Stimulated activated naive CD4-positive, alpha-beta T cell (primary cell): ENCODE data around the gene CEBPZ.

Experiments
- DNase-seq, 6 experiments: peaks; one replicate each; lab custom pipeline; 2025; lab: John Stamatoyannopoulos, UW

CEBPZ gene

GRCh38 chr2:37180006-37180639 is 51.3 kb downstream of the CEBPZ start:
- no peak for DNase-seq

DNA sequence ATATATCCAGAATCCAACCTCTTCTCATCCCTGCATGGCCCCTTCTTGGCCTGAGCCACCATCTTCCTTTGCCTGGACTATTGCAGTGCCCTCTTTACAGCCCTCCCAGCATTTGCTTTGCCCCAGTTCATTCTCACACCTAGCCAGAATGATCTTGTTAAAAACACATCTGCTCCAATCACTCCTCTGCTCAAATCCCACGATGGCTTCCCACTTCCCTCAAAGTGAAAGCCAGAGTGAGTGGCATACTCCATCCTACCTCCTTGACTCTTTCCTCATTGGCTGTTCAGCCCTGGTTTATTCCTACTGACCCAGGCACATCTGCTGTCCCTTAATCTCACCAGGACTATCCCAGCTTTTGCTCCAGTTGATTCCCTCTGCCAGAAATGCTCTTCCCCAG is 57.7 kb downstream of the CEBPZ start:
- DNase-seq, result no peak

- no peak for DNase-seq
Measured at GRCh38 chr2:37171624-37171950, 59.8 kb downstream of the CEBPZ start.

DNA sequence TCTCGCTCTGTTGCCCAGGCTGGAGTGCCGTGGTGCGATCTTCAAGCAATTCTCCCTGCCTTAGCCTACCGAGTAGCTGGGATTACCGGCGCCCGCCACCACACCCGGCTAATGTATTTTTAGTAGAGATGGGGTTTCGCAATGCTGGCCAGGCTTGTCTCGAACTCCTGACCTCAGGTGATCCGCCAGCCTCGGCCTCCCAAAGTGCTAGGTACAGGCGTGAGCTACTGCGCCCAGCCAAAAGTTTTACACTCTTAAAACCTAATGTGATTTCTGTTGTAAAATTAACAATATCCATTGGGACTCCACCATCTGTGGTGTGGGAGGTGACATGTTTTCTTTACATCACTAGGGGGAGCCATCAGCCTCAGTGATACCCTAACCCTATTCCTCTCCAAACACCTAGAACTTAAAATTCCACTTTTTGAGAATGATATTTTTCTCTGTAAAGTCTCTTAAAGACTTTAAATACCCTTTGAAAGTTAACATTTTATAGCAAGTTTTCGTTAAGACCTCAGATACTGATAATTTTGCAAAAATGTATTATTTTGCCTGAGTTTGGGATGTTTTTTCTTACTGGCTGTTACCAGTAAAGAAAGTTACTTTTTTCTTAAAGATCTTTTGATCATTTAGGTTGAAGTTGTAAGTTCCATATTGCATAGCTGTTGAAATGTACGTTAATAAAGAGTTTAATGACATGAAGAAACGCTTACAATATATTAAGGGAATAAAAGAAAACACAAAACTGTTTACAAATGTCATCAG is 63.0 kb downstream of the CEBPZ start:
- DNase-seq, result peak in 2 of 6 experiments; percentile 32

DNA sequence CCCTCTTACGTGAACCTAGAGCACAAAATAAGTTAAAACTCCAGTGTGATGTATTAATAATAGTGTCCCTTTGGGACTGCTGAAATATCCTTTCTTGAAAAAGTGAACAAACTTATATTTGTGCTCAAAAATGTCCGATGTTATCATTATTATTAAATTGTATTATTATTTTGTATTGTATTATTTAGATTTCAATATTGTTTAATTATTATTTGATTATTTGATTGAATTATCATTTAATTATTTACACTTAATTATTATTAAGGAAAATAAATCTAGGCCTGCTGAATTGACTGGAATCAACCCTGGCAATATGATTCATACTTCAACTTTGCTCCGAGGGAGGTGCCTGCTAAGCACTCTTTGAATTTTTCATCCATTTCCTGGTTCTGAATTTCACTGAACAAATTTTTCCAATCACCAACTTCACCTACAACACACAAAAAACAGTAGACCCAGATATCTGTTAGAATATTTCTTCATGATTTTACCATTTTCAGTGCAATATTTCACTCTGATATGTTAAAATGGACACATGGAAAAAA is 63.7 kb downstream of the CEBPZ start:
- no peak for DNase-seq

DNA sequence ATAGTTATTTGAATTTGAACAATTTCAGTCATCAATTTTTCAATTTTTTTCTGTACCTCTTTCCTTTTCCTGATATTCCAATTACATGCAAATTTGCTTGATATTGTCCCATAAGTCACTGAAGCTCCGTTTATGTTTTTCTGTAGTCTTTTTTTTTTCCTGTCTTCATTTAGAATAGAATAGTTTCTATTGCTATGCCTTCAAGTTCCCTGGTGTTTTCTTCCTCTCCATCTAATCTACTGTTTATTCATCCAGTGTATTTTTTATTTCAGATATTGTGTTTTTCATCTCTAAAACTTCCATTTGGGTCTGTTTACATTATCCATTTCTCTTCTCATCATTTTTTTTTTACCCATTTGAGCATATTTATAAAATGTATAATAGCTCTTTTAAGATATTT is 66.6 kb downstream of the CEBPZ start:
- DNase-seq, result no peak

DNA sequence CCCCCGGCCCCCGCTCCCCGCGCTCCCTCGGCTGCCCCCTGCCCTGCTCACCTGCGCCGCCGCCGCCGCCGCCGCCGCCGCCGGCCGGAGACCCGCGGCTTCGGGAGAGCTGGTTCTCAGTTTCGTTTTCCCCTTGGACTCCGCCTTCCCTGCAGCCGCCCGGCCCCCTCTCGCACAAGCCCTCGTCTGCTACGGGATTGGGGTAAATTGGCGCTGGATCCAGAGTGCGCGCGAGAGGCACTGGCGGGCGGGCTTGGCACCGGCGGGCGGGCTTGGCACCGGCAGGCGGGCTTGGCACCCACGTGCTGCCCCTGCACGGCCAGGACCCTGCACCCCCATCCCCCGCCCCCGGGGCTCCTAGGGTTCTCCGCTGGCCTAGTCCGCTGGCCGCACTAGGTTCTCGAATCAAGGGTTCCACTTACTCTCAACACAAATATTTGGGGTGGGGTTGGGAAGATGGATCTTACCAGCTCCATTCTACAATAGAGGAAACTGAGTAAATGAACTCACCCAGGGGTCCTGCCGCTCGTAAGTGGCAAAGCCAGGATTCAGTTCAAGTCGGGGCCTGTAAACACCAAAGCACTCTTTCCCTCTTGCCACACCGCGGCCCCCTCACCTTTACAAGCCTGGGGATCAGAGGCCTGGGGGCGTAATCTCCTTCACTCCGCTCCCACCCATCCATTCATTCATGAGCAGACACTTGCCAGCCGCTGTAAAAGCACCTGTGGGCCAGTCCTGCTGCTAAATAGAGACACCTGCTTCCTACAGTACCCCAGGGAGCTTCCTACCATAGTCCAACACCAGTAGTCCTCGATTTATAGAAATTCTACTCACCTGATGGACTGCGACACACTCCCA is 74.3 kb downstream of the CEBPZ start, which contains the start of gene EIF2AK2:
EIF2AK2 (minus strand) TSS at position 124 of the 858 bp plus-strand sequence. CDS start 9,174 bp downstream, outside the sequence.
- DNase-seq, result peak; percentile 65 to 81 (median 78)

DNA sequence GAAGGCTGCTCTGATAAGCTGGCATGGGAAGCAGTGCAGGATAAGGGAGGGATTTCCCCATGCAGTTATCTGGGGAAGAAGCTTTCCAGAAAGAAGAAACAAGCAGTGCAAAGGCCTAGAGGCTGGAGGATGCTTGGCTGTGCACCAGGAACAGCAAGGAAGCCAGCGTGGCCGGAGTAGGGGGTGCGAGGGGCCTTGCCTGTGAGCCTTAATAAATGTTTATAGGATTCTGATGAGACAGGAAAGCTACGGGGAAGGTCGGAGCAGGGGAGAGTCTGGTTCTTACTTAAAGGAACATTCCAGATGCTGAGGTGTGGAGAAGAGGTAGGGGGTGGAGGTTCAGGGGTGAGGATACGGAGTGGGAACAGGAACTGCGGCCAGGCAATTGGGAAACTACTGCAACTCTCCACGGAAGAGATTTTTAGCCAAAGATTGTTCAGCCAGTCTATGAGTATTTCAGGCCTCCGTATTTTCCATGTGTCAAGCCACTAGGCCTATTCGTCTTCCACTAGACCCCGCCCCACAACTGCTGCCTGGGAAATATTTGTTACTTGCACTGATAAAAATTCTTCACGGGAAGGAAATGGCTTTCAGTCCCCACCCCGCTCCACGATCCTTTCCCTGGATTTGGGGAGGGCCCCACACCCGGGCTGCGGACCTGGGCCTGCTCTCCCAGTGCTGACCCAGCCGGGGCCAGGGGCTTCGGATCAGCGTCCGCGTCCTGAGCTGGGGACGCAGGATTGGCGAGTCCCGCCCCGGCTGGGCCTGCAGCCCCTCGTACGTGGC is 75.1 kb downstream of the CEBPZ start:
- peak in 5 of 6 experiments; percentile 13 to 70 (median 46) for DNase-seq

DNA sequence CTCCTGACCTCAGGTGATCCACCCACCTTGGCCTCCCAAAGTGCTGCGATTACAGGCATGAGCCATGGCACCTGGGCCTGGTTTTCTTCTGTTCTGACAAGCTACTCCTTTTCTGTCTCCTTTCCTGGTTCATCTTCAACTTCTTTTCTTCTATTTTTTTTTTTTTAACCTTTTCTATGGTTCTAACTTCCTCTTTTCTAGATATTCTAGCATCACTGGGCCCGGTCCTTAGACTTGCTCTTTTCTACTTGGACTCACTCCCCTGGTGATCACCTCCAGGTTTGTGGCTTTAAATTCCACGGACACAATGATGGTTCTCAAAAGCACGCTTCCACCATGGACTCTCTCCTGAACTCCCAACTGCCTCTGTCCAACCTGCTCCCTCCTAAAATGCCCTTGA is 76.6 kb downstream of the CEBPZ start:
- DNase-seq, result no peak

DNA sequence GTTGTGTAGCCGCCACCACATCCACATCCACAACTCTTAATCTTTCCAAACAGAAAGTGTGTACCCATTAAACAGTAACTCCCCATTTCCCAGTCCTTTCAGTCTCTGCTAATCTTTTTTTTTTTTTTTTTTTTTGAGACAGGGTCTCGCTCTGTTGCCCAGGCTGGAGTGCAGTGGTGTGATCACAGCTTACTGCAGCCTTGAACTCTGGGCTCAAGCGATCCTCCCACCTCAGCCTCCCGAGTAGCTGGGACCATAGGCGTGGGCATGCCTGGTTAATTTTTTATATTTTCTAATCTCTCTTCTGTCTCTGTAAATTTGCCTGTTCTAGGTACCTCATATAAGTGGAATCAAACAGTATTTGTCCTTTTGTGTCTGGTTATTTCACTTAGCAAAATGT is 78.2 kb downstream of the CEBPZ start:
- DNase-seq, result no peak
